OCI-LY7 (cell line): ENCODE data around the gene ERCC4. TPM values are rescaled to one million over a fixed set of nuclear protein-coding genes. Genes with fewer than 3 reads are reported as not detected.

Source experiments
- BruUV-seq: library from RNA; stranded (reverse); fragments of 400-500 nt; replicated peaks from 2 replicates; lab custom pipeline; 2021; lab: Mats Ljungman, UMichigan
- CTCF ChIA-PET: fragments of 300-600 bp; sonication (Branson Sonifier 250); formaldehyde crosslinking; loops from one replicate; lab custom pipeline; 2022; ENCODE audit warnings: antibody characterized with exemption; ENCODE audit not compliant: unreplicated experiment; lab: Charles Lee
- POLR2A ChIA-PET: fragments of 300-600 bp; sonication (Branson Sonifier 250); formaldehyde crosslinking; loops from one replicate; lab custom pipeline; 2022; ENCODE audit warnings: antibody characterized with exemption; lab: Charles Lee
- DNase-seq: peaks from one replicate; pipeline ENCODE4 v3.0.0-alpha.2; 2015; ENCODE audit warnings: low spot score
- H2AFZ ChIP-seq: fragments of 200-600 bp; sonication (generic), shearing (Covaris generic); 2 replicates; pipeline ENCODE4 v1.6.1; 2014; ENCODE audit warnings: mild to moderate bottlenecking, antibody characterized with exemption, low read length, moderate library complexity
- H3K27ac ChIP-seq: fragments of 200-600 bp; sonication (generic); 2 replicates; pipeline ENCODE4 v1.5.1; 2014; ENCODE audit warnings: mixed run types, low read depth, mild to moderate bottlenecking, moderate library complexity, low read length, inconsistent platforms; ENCODE audit not compliant: poor library complexity, severe bottlenecking
- H3K36me3 ChIP-seq: fragments of 200-600 bp; sonication (generic); 2 replicates; pipeline ENCODE4 v1.6.1; 2014; ENCODE audit warnings: mild to moderate bottlenecking, antibody characterized with exemption, low read length, moderate library complexity, mixed read lengths; ENCODE audit not compliant: insufficient read depth
- H3K4me1 ChIP-seq: fragments of 200-600 bp; sonication (generic); 2 replicates; pipeline ENCODE4 v1.5.1; 2014; ENCODE audit warnings: mild to moderate bottlenecking, low read length; ENCODE audit not compliant: insufficient read depth, poor library complexity, severe bottlenecking
- H3K4me2 ChIP-seq: fragments of 200-600 bp; sonication (generic); 2 replicates; pipeline ENCODE4 v1.6.1; 2014; ENCODE audit warnings: mild to moderate bottlenecking, low read length
- H3K4me3 ChIP-seq: fragments of 200-600 bp; sonication (generic); 2 replicates; pipeline ENCODE4 v1.5.1; 2014; ENCODE audit warnings: mild to moderate bottlenecking, low read depth, low read length; ENCODE audit not compliant: poor library complexity, severe bottlenecking
- H3K79me2 ChIP-seq: fragments of 200-600 bp; sonication (generic); 2 replicates; pipeline ENCODE4 v1.6.1; 2016; ENCODE audit warnings: low read depth, mild to moderate bottlenecking, low read length, moderate library complexity, mixed read lengths; ENCODE audit not compliant: insufficient read depth
- H3K9me2 ChIP-seq: fragments of 200-600 bp; sonication (generic); 2 replicates; pipeline ENCODE4 v1.6.1; 2016; ENCODE audit warnings: mild to moderate bottlenecking, low read length, mixed read lengths; ENCODE audit not compliant: insufficient read depth
- H3K9me3 ChIP-seq: fragments of 200-600 bp; sonication (generic); 2 replicates; pipeline ENCODE4 v1.6.1; 2014; ENCODE audit warnings: mild to moderate bottlenecking, mixed run types, low read length, mixed read lengths
- H4K20me1 ChIP-seq: fragments of 200-600 bp; sonication (generic); 2 replicates; pipeline ENCODE4 v1.6.1; 2014; ENCODE audit warnings: mild to moderate bottlenecking, antibody characterized with exemption, low read length, moderate library complexity, mixed read lengths; ENCODE audit not compliant: insufficient read depth
- CTCF ChIP-seq: fragments of 200-600 bp; sonication (generic); conservative IDR thresholded peaks from 2 replicates; pipeline ENCODE4 v1.5.1; 2014; ENCODE audit warnings: mild to moderate bottlenecking, antibody characterized with exemption, low read length, moderate library complexity, mixed read lengths
- EZH2phosphoT487 ChIP-seq: fragments of 200-600 bp; sonication (generic); IDR thresholded peaks from 2 replicates; pipeline ENCODE4 v1.6.1; 2018; ENCODE audit warnings: low read depth, borderline replicate concordance, mild to moderate bottlenecking, mixed run types, antibody characterized with exemption, low read length, moderate library complexity, mixed read lengths
- intact Hi-C: fragments of 100-400 bp; cut with micrococcal nuclease; formaldehyde crosslinking; loops from one replicate; pipeline ENCODE4 v1.10.0; 2022; ENCODE audit not compliant: unreplicated experiment
- total RNA-seq, 2 experiments: library from RNA; depleted of rRNA in 1 of 2; stranded (reverse); fragments of >200 nt in 1 of 2; shearing (Covaris generic) in 1 of 2; gene quantifications; 2 replicates each; pipeline ENCODE4 v1.2.3, GENCODE V29; 2014 to 2022

Gene ERCC4
- total RNA-seq, 2 experiments from 2014 or later: 7.3 to 21.6 TPM

GRCh38 chr16:13961099-13961811 is 41.3 kb downstream of the ERCC4 start:
- no peaks in the 10 kb centered on the region for H3K9me2 ChIP-seq
- POLR2A ChIA-PET: no interaction called here
- no peak overlapping the region for H3K4me3 ChIP-seq
- no peaks in the 10 kb centered on the region for H3K36me3 ChIP-seq
- TF ChIP-seq EZH2phosphoT487: no peak
- no peak for TF ChIP-seq CTCF
- BruUV-seq: no TSS peak
- DNase-seq: no peak
- intact Hi-C loops: no loop called here
- CTCF ChIA-PET: no interaction called here
- no peaks in the 10 kb centered on the region for H4K20me1 ChIP-seq
- no peak overlapping the region for H2AFZ ChIP-seq
- no peaks in the 10 kb centered on the region for H3K4me1 ChIP-seq
- no peak overlapping the region for H3K4me2 ChIP-seq
- no peak overlapping the region for H3K27ac ChIP-seq
- H3K9me3 ChIP-seq: no peaks in the 10 kb centered on the region
- no peaks in the 10 kb centered on the region for H3K79me2 ChIP-seq

GRCh38 chr16:13962232-13962631 is 42.3 kb downstream of the ERCC4 start:
- H3K9me2 ChIP-seq: no peaks in the 10 kb centered on the region
- POLR2A ChIA-PET: interaction anchor here (0.5 kb wide), 1 partner anchor 431 kb away, joined by 4 read pairs; no protein-coding TSS in a partner anchor
- intact Hi-C loops: no loop called here
- no peak overlapping the region for H3K27ac ChIP-seq
- H3K79me2 ChIP-seq: no peaks in the 10 kb centered on the region
- H3K4me3 ChIP-seq: no peak overlapping the region
- H2AFZ ChIP-seq: no peak overlapping the region
- H4K20me1 ChIP-seq: no peaks in the 10 kb centered on the region
- DNase-seq: no peak
- no peaks in the 10 kb centered on the region for H3K4me1 ChIP-seq
- TF ChIP-seq EZH2phosphoT487 (no peak), CTCF (no peak)
- no peaks in the 10 kb centered on the region for H3K36me3 ChIP-seq
- no peak overlapping the region for H3K4me2 ChIP-seq
- CTCF ChIA-PET: no interaction called here
- no TSS peak for BruUV-seq
- no peaks in the 10 kb centered on the region for H3K9me3 ChIP-seq

GRCh38 chr16:13968835-13969234 is 48.9 kb downstream of the ERCC4 start:
- Histone ChIP-seq H3K36me3 (no peaks in the 10 kb centered on the region), H3K4me2 (no peak overlapping the region), H3K4me3 (no peak overlapping the region), H3K9me2 (no peaks in the 10 kb centered on the region), H3K9me3 (no peaks in the 10 kb centered on the region), H2AFZ (no peak overlapping the region), H3K27ac (no peak overlapping the region), H4K20me1 (no peaks in the 10 kb centered on the region), H3K79me2 (no peaks in the 10 kb centered on the region), H3K4me1 (no peaks in the 10 kb centered on the region)
- POLR2A ChIA-PET: interaction anchor here (1.2 kb wide), 1 partner anchor 49 kb away, joined by 3 read pairs; no protein-coding TSS in a partner anchor
- peak; percentile 55 for TF ChIP-seq CTCF
- TF ChIP-seq EZH2phosphoT487: no peak
- DNase-seq: no peak
- intact Hi-C loops: no loop called here
- BruUV-seq: no TSS peak
- CTCF ChIA-PET: interaction anchor here (0.6 kb wide), 1 partner anchor 317 kb away, joined by 3 read pairs; no protein-coding TSS in a partner anchor
